Measurements from ENCODE around the gene NAALADL2.

- no peak for TF ChIP-seq CTCF (IDR thresholded peaks at IDR 0.05)
- TF ChIP-seq EZH2 (IDR thresholded peaks at IDR 0.05; ENCODE audit: borderline replicate concordance, insufficient read depth, low read depth, low read length, poor library complexity, severe bottlenecking), result no peak
Measured at GRCh38 chr3:175430983-175431773, 572.0 kb downstream of the NAALADL2 start.

Measured in B cell (primary cell).